H9 (cell line): Measurements from ENCODE around the gene HIPK1. TPM values are rescaled to one million over a fixed set of nuclear protein-coding genes. Genes with fewer than 3 reads are reported as not detected.

Experiments used
- DNase-seq: peaks from one replicate; pipeline ENCODE4 v3.0.0-alpha.2; 2017
- H2AFZ ChIP-seq: one replicate; pipeline ENCODE4 v1.6.1; 2013; ENCODE audit warnings: mild to moderate bottlenecking, low read length, control low read depth, moderate library complexity
- H2AK5ac ChIP-seq: 2 replicates; pipeline ENCODE4 v1.6.1; 2013; ENCODE audit warnings: low read length, control low read depth, mixed read lengths; ENCODE audit not compliant: insufficient read length
- H2BK120ac ChIP-seq: one replicate; pipeline ENCODE4 v1.6.1; 2013; ENCODE audit warnings: low read depth, mild to moderate bottlenecking, low read length, control low read depth, inconsistent platforms; ENCODE audit not compliant: poor library complexity, severe bottlenecking
- H2BK12ac ChIP-seq: 2 replicates; pipeline ENCODE4 v1.6.1; 2013; ENCODE audit warnings: low read length, control low read depth, mixed read lengths, low read depth; ENCODE audit not compliant: insufficient read length
- H2BK15ac ChIP-seq: 2 replicates; pipeline ENCODE4 v1.6.1; 2013; ENCODE audit warnings: low read depth, low read length, control low read depth
- H2BK20ac ChIP-seq: one replicate; pipeline ENCODE4 v1.6.1; 2013; ENCODE audit warnings: low read depth, mild to moderate bottlenecking, low read length, control low read depth, inconsistent platforms; ENCODE audit not compliant: poor library complexity, severe bottlenecking
- H2BK5ac ChIP-seq: 2 replicates; pipeline ENCODE4 v1.6.1; 2013; ENCODE audit warnings: low read length, control low read depth, mixed read lengths; ENCODE audit not compliant: insufficient read length
- H3K14ac ChIP-seq: 2 replicates; pipeline ENCODE4 v1.6.1; 2013; ENCODE audit warnings: low read length, control low read depth; ENCODE audit not compliant: insufficient read depth
- H3K18ac ChIP-seq: 2 replicates; pipeline ENCODE4 v1.6.1; 2013; ENCODE audit warnings: low read depth, mild to moderate bottlenecking, mixed read lengths, low read length, control low read depth; ENCODE audit not compliant: insufficient read length
- H3K23ac ChIP-seq: 2 replicates; pipeline ENCODE4 v1.6.1; 2013; ENCODE audit warnings: low read length, control low read depth, mixed read lengths, low read depth; ENCODE audit not compliant: insufficient read length
- H3K23me2 ChIP-seq: 2 replicates; pipeline ENCODE4 v1.6.1; 2013; ENCODE audit warnings: low read depth, mild to moderate bottlenecking, mixed read lengths, low read length, control low read depth; ENCODE audit not compliant: insufficient read length, poor library complexity, severe bottlenecking
- H3K27ac ChIP-seq: 2 replicates; pipeline ENCODE4 v1.5.1; 2013; ENCODE audit warnings: low read length, control low read depth, mixed read lengths, low read depth; ENCODE audit not compliant: insufficient read length
- H3K27me3 ChIP-seq: 2 replicates; pipeline ENCODE4 v1.6.1; 2013; ENCODE audit warnings: low read length, control low read depth, inconsistent platforms; ENCODE audit not compliant: insufficient read depth
- H3K4ac ChIP-seq: 2 replicates; pipeline ENCODE4 v1.6.1; 2013; ENCODE audit warnings: low read depth, mild to moderate bottlenecking, control low read depth, inconsistent platforms, low read length, moderate library complexity
- H3K4me1 ChIP-seq: 2 replicates; pipeline ENCODE4 v1.6.1; 2013; ENCODE audit warnings: low read length, control low read depth, inconsistent platforms; ENCODE audit not compliant: insufficient read depth
- H3K4me2 ChIP-seq: 2 replicates; pipeline ENCODE4 v1.6.1; 2013; ENCODE audit warnings: low read length, control low read depth, mixed read lengths; ENCODE audit not compliant: insufficient read length, insufficient read depth
- H3K56ac ChIP-seq: 2 replicates; pipeline ENCODE4 v1.6.1; 2013; ENCODE audit warnings: low read depth, mild to moderate bottlenecking, mixed read lengths, low read length, control low read depth; ENCODE audit not compliant: insufficient read length
- H3K79me1 ChIP-seq: 2 replicates; pipeline ENCODE4 v1.6.1; 2013; ENCODE audit warnings: low read depth, mild to moderate bottlenecking, moderate library complexity, low read length, control low read depth, inconsistent platforms; ENCODE audit not compliant: insufficient read depth, poor library complexity, severe bottlenecking
- H3K79me2 ChIP-seq: 2 replicates; pipeline ENCODE4 v1.6.1; 2013; ENCODE audit warnings: low read length, control low read depth, inconsistent platforms; ENCODE audit not compliant: insufficient read depth
- H3K9ac ChIP-seq: 2 replicates; pipeline ENCODE4 v1.6.1; 2013; ENCODE audit warnings: low read length, control low read depth, mixed read lengths; ENCODE audit not compliant: insufficient read length; ENCODE audit errors: extremely low read depth
- H3K9me3 ChIP-seq: one replicate; pipeline ENCODE4 v1.6.1; 2013; ENCODE audit warnings: low read depth, low read length, inconsistent platforms; ENCODE audit not compliant: control insufficient read depth
- H3T11ph ChIP-seq: one replicate; pipeline ENCODE4 v1.6.1; 2013; ENCODE audit warnings: mild to moderate bottlenecking, low read length, control low read depth, inconsistent platforms
- H4K20me1 ChIP-seq: one replicate; pipeline ENCODE4 v1.6.1; 2013; ENCODE audit not compliant: control insufficient read depth, insufficient read length, insufficient read depth
- H4K5ac ChIP-seq: 2 replicates; pipeline ENCODE4 v1.6.1; 2013; ENCODE audit warnings: low read depth, mild to moderate bottlenecking, mixed read lengths, low read length, control low read depth; ENCODE audit not compliant: insufficient read length
- H4K8ac ChIP-seq: replicated peaks from 2 replicates; pipeline ENCODE4 v1.6.1; 2013; ENCODE audit warnings: low read length, control low read depth, mixed read lengths, low read depth; ENCODE audit not compliant: insufficient read length
- H4K91ac ChIP-seq: 2 replicates; pipeline ENCODE4 v1.6.1; 2013; ENCODE audit warnings: low read depth, mild to moderate bottlenecking, moderate library complexity, mixed read lengths, low read length, control low read depth; ENCODE audit not compliant: insufficient read length
- H3K27ac Mint-ChIP-seq, 3 experiments: 2 replicates in 2 of 3; 3 replicates in 1 of 3; pipeline ENCODE4 v1.8.0; 2020 to 2021; ENCODE audit warnings: mixed read lengths in 3 of 3, mild to moderate bottlenecking in 1 of 3, moderate library complexity in 1 of 3
- H3K27me3 Mint-ChIP-seq: 2 replicates; pipeline ENCODE4 v1.8.0; 2021; ENCODE audit warnings: low read depth, mild to moderate bottlenecking, moderate library complexity, mixed read lengths
- H3K36me3 Mint-ChIP-seq, 3 experiments: 2 replicates in 2 of 3; 3 replicates in 1 of 3; pipeline ENCODE4 v1.8.0; 2020 to 2021; ENCODE audit warnings: low read depth in 3 of 3, mixed read lengths in 3 of 3; ENCODE audit not compliant: insufficient read depth in 1 of 3
- H3K4me1 Mint-ChIP-seq, 2 experiments: 2 replicates each; pipeline ENCODE4 v1.8.0; 2020; ENCODE audit warnings: mixed read lengths in 2 of 2
- H3K4me3 Mint-ChIP-seq, 2 experiments: 2 replicates in 1 of 2; 3 replicates in 1 of 2; pipeline ENCODE4 v1.8.0; 2020 to 2021; ENCODE audit warnings: mild to moderate bottlenecking in 2 of 2, mixed read lengths in 2 of 2, moderate library complexity in 1 of 2
- H3K9me3 Mint-ChIP-seq, 2 experiments: 2 replicates in 1 of 2; 3 replicates in 1 of 2; pipeline ENCODE4 v1.8.0; 2020; ENCODE audit warnings: mild to moderate bottlenecking in 2 of 2, mixed read lengths in 2 of 2, moderate library complexity in 1 of 2
- WGBS: extraction: QIAGEN DNeasy Blood & Tissue Kit; methylation state at CpG from one replicate; pipeline ENCODE4 v1.1.7; 2013; ENCODE audit warnings: missing lambda C conversion rate, low lambda C conversion rate, mixed read lengths; ENCODE audit not compliant: insufficient read length; ENCODE audit errors: extremely low coverage; 5-methylcytosine and 5-hydroxymethylcytosine counted together
- total RNA-seq: library from RNA; stranded (reverse); gene quantifications from 2 replicates; pipeline ENCODE4 v1.2.1, GENCODE V29; 2021
- TF ChIP-seq, protein P1 (sequence below): fragments of 200-600 bp; sonication (generic); conservative IDR thresholded peaks from 3 replicates; pipeline ENCODE4 v1.8.0; 2021; ENCODE audit warnings: antibody characterized with exemption, mild to moderate bottlenecking

The HIPK1 gene
- total RNA-seq, 1 experiment from 2014 or later, result 65.7 TPM

DNA sequence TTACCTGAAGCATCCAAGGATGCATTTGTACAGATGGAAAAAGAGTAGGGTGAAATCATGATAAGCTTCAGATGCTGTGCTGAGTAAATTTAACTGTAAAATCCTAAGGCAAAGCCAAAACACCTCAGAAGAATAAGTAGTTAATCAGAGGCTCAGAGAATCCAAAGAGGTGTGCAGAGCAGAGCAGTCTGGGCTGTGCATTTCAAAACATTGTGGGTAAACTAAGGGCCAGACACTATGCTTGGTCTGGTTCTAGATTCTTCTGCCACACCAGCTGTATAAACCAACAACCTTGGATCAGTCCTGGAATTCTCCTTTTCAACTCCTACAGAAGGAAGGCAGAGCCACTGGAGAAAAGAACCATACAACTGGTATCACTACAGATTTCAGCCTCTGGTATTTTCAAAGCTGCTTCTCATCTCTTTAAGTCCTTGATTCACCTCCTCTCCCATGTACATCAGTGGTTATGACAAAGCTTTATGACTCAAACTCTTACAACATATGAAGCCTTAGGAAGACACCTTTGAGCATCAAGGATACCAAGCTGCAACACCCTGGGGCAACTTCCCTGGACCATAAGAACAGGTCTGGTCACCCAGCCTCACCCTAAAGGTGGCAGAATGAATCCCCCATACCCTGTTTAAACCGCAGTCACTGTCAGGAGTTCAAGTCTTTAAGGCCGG is 11.6 kb upstream of the HIPK1 start:
- WGBS, result no CpG with 5 or more reads among the region's 2 CpGs
- Histone ChIP-seq H3K18ac (no peak overlapping the region), H2BK5ac (no peak overlapping the region), H4K91ac (no peak overlapping the region), H3K4me1 (no peaks in the 10 kb centered on the region), H2BK12ac (no peak overlapping the region), H3K56ac (no peak overlapping the region), H4K5ac (no peak overlapping the region), H3K27me3 (no peaks in the 10 kb centered on the region), H2BK15ac (no peak overlapping the region), H3K27ac (no peak overlapping the region), H4K20me1 (no peaks in the 10 kb centered on the region), H2AFZ (no peak overlapping the region), H3K9me3 (no peaks in the 10 kb centered on the region), H3K79me1 (no peaks in the 10 kb centered on the region), H3K4me2 (no peak overlapping the region), H3K14ac (no peak overlapping the region), H3K79me2 (no peaks in the 10 kb centered on the region), H2AK5ac (no peak overlapping the region), H3K9ac (no peak overlapping the region), H3T11ph (no peak overlapping the region), H2BK120ac (no peak overlapping the region), H3K4ac (no peak overlapping the region), H3K23ac (no peak overlapping the region), H2BK20ac (no peak overlapping the region), H4K8ac (no peak overlapping the region), H3K23me2 (no peaks in the 10 kb centered on the region)
- peak overlapping the region in 1 of 3 experiments; percentile 27; a peak in 1 of 7 replicates for H3K27ac Mint-ChIP-seq
- DNase-seq, result no peak
- no peaks in the 10 kb centered on the region for H3K36me3 Mint-ChIP-seq
- no peaks in the 10 kb centered on the region for H3K9me3 Mint-ChIP-seq
- TF ChIP-seq, protein P1, sequence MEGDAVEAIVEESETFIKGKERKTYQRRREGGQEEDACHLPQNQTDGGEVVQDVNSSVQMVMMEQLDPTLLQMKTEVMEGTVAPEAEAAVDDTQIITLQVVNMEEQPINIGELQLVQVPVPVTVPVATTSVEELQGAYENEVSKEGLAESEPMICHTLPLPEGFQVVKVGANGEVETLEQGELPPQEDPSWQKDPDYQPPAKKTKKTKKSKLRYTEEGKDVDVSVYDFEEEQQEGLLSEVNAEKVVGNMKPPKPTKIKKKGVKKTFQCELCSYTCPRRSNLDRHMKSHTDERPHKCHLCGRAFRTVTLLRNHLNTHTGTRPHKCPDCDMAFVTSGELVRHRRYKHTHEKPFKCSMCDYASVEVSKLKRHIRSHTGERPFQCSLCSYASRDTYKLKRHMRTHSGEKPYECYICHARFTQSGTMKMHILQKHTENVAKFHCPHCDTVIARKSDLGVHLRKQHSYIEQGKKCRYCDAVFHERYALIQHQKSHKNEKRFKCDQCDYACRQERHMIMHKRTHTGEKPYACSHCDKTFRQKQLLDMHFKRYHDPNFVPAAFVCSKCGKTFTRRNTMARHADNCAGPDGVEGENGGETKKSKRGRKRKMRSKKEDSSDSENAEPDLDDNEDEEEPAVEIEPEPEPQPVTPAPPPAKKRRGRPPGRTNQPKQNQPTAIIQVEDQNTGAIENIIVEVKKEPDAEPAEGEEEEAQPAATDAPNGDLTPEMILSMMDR, result no peak
- H3K4me3 Mint-ChIP-seq, result no peak overlapping the region
- H3K27me3 Mint-ChIP-seq, result peaks cover 8% of the 10 kb centered on the region
- peaks cover 3% of the 10 kb centered on the region in 2 experiments; a peak in 1 of 4 replicates for H3K4me1 Mint-ChIP-seq
